Stimulated activated CD4-positive, alpha-beta T cell treated with anti-CD3 and anti-CD28 coated beads, Interleukin-1b, Interleukin-23, amount 100 ng/mL, for 1 hour (primary cell): ENCODE results near the gene CCDC9B.

Experiments used
- DNase-seq, 2 donors: peaks; one replicate each; pipeline ENCODE4 v3.0.0-alpha.2; 2020; ENCODE audit warnings: low read depth in 2 of 2

CCDC9B gene

DNA sequence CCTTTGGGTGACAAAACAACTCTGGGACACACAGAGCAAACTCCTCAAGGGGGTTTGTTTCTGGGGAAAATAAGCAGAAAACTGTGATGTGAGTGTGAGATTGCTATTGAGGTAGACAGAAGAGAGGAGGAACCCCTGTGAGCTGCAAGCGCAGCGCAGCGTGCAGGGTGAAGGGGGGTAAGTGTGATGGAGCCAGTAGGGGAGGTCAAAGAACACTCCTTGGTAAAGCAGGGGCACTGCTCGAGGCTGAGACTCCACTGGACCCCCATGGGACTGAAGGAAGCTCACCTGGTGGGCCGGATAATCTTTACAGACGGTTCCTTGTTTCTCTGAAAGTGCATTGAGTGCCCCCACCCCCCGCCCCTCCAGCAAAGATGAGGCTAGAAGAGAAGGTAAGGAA is 9.7 kb downstream of the CCDC9B start:
- DNase-seq, result no peak

DNA sequence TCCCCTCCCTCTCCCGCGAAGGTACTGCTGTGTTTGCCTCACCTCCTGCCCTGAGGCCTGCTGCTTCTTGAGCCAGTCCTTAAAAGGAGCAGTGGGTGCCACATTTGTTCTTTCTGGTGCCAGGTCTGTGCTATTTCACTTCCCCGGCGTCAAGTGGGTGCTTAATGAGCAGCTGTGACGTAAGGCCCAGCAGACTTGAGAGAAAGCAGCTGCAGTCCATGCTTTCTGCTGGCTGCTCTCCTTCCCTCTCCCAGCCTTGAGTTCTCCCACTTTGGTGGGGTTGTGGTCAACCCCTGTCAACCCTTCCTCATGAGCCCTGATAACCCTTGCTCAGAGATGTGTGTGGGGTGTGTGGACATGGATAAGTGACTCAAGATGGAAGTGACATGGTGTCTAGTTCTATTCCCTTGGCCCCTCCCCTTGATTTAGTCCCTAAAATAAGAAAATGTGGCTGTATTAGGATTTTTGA is 10.3 kb downstream of the CCDC9B start:
- DNase-seq, result no peak

DNA sequence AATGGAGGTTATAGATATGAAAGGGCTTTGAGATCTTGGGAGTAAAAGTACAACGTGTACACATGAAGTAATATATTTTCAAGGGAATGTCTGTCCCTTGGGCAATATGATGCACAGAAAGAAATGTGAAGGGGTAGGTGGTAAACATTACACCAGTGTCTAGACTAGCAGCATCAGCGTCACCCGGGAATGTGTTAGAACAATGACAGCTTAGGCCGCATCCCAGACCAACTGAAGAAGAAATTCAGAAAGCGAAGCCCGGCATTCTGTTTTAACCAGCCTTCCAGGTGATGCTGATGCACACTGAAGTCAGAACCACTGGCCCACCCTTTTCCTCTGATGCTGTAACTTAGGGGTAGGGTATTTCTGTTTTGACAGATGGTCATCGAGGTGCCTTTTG is 10.9 kb downstream of the CCDC9B start:
- DNase-seq, result no peak

DNA sequence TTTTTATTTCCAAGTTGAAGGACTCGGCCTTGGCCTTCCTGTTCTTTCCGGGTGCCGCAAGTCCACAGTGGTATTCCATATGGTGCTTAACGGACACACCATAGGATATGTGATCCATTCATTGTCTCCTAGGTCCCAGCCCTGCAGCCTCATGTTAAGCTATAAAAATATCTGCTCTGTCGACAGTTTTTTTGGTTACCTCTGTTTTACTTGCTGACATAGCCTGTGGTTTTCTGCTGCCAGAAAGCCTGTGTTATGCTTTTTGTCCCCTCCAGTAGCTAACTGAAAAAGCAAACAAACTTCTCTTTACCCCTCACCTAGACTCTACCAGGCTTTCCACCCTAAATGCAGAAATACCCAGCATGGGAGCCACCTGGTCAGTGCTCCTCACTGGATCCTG is 12.0 kb downstream of the CCDC9B start:
- DNase-seq, result no peak

DNA sequence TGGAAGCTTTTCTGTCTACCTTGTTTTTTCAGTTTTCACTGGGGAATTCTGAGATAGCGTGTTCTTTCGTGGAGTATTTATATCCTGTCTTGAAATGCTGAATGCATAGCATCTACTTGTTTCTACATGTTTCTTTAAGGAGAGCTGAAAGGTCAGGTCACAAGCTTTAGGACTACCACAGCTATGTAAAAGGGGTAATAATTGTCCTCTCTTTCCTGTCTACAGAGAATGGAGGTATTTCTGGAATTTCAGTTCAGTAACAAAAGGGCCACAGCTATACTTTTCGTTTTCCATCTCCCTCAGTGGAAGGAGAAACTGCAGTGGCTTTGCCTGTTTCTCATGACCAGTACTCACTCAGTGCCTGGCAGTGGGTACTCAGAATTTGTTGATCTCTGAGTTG is 12.6 kb downstream of the CCDC9B start:
- no peak for DNase-seq

DNA sequence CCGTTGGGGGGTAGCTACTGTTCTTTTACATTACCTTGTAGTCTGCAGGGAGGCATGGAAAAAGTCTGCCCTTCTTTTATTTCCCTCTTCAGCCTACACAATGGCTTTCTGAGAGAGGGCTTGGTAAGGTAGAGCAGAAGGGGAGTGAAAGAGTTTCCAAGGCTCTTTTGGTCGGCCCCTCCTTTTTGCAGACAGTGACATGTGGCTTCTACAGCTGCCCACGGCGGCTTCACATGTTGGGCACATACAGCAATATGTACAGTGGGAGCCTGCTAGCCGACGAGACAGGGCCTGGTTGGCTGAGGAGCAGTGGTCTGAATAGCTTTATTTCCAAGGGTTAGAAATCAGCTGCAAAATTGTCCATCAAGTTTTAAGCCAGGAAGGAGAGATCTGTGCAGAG is 13.3 kb downstream of the CCDC9B start:
- no peak for DNase-seq

DNA sequence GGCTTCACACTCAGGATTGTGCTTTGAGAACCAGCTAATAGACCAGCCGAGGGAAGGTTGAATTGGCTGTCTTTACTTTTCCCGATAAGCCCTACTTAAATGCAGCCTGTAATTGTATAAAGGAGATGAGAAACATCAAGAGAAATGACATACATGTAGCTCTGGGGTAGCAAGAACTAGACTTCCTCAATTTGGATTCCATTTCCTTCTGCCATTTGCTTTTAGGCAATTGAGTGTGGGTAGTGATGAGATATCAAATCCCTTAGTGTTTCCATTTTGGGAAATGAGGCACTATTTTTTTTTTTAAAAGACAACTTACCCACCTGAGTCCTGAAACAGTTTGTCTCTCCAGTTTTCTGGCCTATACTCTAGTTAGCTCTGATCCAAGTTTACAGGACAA is 15.0 kb downstream of the CCDC9B start:
- DNase-seq, result no peak

DNA sequence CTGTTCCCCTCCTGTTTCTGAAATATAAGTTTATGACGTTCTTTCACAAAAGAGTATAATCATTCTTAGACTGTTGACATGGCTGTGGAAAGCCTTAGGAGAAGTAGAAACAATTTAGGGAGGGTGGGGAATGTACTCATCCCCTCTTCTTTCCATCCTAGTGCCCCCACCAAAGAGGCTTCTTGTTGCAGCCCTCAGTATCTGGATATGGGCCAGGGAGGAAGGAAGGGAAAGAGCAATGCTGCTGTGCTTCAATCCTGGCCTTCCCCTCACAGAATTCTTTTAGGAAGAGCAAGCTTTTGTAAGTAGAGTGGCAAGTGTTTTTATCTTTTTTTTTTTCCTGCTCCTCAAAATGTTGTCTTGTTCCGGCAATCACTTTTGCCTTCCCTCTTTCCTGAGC is 15.6 kb downstream of the CCDC9B start:
- no peak for DNase-seq

DNA sequence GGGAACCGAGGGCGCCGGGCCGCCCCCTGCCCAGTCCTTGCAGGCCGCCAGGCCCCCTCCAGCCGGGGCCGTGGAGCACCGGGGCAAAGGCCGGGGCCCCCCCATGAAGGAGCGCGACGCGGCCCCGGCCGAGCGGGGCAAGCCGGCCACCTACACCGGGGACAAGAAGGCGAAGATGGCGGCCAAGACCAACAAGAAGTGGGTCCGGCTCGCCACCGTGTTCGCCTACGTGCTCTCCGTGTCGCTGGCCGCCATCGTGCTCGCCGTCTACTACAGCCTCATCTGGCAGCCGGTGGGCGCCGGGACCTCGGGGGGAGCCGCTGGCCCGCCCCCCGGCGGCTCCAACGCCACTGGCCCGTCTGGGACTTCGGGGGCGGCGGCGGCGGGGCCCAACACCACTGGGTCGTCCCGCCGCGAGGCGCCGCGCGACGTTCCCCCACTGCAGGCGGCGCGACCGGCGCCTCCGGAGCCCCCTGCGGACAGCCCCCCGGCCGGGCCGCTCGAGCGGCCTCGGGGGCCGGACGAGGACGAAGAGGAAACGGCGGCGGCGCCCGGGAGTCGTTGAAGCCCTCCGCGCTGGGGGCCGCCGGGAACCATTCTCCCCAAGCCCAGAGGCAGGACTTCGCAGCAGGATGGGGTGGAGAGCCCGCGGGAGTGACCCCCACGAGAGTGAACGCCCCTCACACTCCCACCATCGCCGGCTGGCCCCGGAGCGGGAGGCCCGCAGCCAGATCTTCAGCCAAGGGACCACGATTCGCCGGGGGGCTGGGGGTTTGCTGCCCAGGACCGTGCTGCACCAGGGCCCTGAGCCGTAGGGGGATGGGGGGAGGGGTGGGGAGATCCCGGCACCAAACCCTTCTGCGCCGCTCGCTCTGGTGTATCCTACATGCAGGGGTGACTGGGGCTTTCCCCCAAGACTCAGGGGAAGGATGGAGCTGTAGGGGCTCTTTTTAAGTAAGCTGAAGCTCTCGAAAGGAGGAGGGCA is 16.5 kb downstream of the CCDC9B start:
- DNase-seq, result no peak

DNA sequence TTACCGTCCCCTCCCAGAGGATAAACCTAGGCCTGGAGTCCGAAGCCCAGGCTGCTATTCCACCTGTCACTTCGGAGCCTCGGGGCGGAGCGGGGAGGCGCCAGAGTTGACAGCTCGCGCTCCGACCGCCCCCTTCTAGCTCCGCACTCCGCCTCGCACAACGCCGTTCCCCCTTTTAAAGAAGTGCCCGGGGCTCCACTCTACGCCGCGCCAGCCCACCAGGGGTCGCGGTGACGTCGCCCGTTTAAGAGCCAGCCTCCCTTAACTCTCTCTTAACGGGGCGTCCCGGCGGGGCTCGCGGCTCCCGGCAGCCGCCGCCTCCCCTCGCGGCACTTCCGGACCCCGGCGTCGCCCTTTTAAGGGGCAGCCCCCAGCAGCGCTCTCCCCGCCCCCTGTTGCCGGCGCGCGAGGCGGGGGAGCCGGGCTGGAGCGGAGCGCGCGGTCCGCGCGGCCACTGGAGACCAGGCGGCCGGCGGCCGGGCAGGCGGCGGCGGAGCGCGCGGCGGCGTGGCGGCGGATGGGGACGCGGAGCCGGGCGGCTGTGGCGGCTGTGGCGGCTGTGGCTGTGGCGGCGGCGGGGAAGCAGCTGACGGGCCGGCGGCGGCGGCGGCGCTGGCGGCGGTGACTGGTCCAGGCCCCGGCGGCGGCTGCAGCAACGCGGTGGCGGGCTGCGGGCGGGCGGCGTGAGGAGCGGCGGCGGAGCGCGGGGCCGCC is 17.3 kb downstream of the CCDC9B start, which contains the start of gene INAFM2:
Gene INAFM2 (plus strand): TSS at position 454 of the 714 bp plus-strand sequence. CDS start 364 bp downstream, outside the sequence.
- DNase-seq, result peak; percentile 69 to 81

DNA sequence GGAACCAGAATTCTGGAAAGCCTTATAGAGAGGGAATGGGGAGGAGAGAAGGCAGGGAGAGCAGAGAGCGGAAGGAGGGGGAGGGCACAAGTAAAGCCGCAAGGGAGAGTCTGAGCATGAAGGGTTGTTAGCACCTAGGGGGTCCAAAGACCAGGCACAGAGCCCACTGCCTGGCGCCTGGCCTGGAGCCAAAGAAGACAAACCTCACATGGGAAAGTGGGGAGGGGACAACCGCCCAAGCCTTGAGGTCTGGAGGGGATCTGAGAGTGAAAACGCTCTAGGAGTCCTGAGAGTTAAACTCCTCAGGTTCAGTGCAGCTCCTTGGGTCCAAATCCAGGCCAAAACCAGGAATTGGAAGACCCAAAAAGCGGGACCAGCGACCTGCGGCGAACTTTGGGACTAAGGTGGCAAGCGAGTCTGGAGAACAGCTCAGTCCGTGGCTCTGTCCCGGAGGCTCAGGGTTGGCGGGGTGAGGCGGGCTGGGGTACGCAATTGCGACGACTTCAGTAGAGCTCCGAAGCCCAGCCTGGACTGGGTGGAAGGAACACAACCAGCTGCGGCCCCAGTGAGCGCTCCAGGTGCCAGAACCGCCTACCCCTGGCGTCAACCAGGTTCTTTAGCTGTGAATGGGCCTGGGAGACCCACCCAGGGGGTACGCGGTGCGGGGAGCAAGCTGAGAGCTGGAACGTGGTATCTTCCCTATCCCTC is 18.1 kb downstream of the CCDC9B start:
- no peak for DNase-seq

DNA sequence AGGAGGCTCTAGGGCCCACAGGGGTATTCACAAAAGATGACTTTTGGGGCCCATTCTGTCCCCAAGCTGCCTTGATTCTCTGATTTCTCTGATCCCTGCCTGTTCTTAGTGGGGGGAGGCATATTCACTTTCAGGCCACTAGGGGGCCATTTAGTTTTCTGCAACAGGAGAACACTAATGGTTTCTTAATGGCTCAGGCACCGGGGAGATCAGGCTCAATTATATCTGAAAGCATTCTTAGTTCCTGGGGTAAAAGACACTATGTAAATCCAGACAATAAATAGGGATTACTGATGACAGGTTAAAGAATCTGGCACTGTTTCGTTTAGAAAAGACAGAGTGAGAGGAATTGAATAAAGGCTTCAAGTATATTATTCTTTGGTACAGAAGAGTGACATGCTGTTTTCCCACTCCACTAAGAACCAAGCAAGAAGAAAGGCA is 19.8 kb downstream of the CCDC9B start:
- no peak for DNase-seq

DNA sequence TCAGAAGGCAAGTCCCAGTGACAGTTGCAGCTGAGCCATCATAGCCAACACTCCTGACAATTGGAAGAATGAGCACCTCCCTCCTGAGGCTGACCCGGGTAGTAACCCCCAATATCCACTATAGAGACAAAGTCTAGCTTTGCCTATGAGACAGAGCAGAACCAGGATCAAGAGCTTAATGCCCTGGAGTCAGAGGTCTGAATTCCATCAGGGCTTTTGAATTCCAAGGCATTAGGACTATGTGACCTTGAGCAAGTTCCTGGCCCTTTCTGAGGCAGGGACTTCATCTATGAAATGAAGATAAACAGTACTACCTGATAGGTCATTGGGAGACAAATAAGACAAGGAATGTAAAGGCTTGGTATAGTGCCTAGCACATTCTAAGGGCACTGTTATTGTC is 20.3 kb downstream of the CCDC9B start:
- DNase-seq, result no peak

DNA sequence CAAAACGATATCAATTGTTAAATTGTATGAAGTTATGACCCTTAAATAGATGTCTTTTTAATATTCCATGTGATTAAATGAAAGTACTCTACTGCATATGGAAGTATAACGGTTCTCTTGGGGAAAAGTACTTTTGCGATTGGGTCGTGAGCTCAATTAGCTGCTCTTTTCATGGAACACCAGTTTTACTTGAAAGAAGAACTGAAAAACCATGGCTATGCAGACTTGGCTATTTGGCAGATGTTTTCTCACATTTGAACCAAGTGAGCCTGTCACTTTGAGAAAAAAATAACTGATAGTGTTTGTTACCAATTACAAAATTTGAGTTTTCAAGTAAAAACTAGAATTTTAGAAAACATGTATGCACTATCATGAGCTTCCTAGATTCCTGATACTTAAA is 23.2 kb downstream of the CCDC9B start:
- no peak for DNase-seq

DNA sequence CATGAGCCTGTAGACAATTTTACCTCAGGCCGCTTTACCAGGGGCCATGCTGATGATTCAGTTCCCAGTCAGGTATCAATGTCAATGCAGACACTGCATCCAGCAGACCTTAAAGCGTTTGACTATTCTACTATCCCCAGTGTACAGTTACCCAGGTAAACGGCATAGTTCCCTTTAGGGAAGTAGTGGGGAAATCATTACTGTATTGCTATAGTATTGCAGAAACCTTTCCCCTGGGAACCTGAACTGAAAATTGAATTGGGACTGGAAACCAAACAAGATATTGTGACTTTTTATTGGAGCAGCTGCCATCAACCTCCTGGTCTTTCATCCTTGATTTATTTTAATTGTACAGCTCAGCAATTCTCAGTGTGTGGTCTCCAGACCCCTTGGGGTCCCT is 23.8 kb downstream of the CCDC9B start:
- DNase-seq, result no peak

DNA sequence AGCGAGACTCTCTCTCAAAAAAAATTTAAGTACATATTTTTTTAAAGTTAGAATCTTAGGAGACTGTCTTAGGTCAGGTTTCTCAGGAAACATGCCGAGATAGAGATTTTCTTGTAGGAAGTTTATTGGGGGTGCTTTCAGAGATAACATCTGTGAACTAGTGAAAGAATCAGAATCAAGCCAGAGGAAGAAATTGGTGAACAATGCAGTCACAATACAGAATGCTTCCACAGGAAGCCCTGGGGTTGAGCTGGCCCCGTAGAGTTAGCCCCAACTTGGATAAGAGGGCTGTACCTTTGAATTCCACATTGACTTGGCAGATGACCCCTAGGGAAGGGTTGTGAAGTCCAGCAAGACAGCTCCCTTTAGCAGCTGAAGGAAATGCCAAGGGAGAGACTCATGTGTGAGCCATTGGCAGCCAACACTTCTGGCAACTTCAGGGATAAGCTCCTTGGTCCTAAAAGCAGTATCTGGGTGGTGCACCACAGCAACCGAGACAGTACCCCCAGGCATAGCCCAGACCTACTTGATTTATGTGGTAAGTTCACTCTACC is 25.9 kb downstream of the CCDC9B start:
- no peak for DNase-seq

DNA sequence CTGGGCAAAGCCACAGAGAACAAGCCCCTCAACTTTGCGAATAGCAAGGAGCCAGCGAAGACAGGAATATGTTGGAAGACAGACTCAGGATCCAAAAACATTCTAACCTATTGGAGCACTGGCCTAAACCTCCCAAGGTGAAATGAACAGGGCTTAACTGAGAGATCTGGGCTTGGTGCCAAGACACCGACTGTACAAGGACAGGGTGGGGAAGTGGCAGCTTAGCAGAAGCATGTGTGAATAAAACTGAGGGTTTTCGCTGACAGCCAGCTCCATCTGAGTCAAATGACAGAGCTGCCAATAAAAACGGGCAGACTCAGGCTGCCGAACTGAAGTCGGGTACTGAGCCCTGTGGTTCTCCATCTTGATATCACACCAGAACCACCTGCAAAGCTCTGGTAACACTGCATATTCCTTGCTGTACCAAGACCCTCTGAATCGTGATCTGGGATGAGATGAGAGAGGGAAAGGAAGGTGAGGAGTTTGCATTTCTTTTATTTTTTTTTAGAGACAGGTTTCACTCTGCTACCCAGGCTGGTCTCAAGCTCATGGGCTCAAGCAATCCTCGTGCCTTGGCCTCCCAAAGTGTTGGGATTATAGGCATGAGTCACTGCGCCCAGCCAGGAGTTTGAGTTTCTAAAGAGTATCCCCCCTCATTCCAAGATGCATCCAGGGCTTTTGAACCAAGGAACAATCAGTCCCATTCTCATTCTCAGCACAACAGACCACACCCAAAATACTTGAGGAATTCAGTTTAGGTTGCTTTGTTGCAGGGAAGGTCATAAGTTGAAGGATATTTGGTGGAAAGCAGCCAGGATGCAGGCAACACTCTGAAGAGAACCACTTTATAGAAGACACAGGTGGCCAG is 27.0 kb downstream of the CCDC9B start:
- no peak for DNase-seq

DNA sequence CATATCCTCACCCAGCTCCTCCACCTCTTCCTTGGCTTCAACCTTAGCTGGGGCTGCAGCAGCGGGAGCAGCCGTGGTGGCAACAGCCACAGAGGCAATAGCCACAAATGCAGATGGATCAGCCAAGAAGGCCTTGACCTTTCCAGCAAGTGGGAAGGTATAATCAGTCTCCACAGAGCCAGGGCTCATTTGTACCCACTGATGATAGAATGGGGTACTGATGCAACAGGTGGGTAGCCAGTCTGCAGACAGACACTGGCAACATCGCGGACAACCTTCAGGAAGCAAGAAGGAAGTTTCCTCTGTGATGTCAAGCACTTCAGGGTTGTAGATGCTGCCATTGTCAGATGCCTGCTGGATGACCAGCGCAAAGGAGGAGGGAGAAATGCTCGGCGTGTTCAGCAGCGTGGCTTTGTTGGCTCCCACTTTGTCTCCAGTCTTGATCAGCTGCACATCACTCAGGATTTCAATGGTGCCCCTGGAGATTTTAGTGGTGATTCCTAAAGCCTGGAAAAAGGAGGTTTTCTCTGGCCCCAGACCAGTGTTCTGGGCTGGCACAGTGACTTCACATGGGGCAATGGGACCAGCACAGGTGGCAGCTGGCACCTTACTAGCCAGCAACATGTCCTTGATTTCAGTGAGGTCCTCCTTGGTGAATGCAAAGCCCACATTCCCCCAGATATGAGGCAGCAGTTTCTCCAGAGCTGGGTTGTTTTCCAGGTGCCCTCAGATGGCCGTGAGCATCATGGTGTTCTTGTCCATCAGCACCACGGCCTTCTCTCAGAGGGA is 28.2 kb downstream of the CCDC9B start:
- DNase-seq, result no peak

DNA sequence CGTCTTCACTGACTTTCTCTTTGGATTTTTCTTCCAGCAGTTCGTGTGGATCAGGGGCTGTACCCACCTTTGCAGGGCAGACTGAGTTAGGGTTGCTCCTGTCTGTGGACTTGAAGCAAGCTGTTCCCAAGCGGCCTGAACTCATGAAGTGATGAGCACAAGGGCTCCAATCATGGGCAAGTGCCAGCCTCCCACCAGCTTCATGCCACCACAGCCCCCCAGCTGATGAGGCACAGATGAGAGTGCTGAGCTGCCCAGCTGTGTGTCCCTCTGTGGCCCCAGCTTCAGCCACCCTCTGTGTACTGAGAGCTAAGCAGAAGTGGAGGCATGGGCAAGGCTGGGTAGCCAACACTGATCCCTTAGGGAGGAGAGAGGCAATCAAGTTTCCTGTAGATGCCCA is 29.7 kb downstream of the CCDC9B start:
- DNase-seq, result no peak
